HepG2 (cell line): ENCODE results near the gene NCKAP1. TPM values are rescaled to one million over a fixed set of nuclear protein-coding genes. Genes with fewer than 3 reads are reported as not detected.

Experiments used
- ATAC-seq: fragments of 200-7000 bp; cut with Tn5 transposase; 3 replicates; pipeline ENCODE4 v1.9.1; 2020; ENCODE audit warnings: mild to moderate bottlenecking, moderate library complexity
- BruUV-seq: library from RNA; stranded (reverse); fragments of 400-500 nt; replicated peaks from 2 replicates; lab custom pipeline; 2021; lab: Mats Ljungman, UMichigan
- CTCF ChIA-PET: fragments of 300-600 bp; formaldehyde crosslinking; extraction: SDS; loops from one replicate; lab custom pipeline; 2021; ENCODE audit warnings: low total read pairs, inconsistent platforms, low intra/inter-chr PET ratio; lab: Yijun Ruan, JAX
- POLR2A ChIA-PET: fragments of 350-600 bp; sonication (Branson Sonifier 250); formaldehyde crosslinking; loops from one replicate; lab custom pipeline; 2020; ENCODE audit warnings: antibody characterized with exemption, inconsistent platforms; lab: Yijun Ruan, JAX
- DNase-seq: peaks from one replicate; pipeline ENCODE4 v3.0.0-alpha.2; 2015; ENCODE audit warnings: low spot score
- FAIRE-seq: peaks from 3 replicates; lab custom pipeline; 2011; peaks lifted over from hg19 to GRCh38; lab: Jason Lieb, UNC
- H2AFZ ChIP-seq: one replicate; pipeline ENCODE4 v1.6.1; 2011; ENCODE audit warnings: low read length, inconsistent platforms
- H3K27ac ChIP-seq: fragments of 300-600 bp; 3 replicates; pipeline ENCODE4 v1.8.0; 2011; ENCODE audit warnings: mixed run types, mild to moderate bottlenecking, mixed read lengths, low read length, inconsistent platforms; ENCODE audit not compliant: insufficient read depth; ENCODE audit errors: extremely low read length
- H3K27me3 ChIP-seq, 2 experiments: fragments of 200-600 bp in 1 of 2; 2 replicates in 1 of 2; 3 replicates in 1 of 2; pipeline versions ENCODE4 v1.6.0 to v1.8.0; 2011; ENCODE audit warnings: low read length in 2 of 2, mild to moderate bottlenecking in 2 of 2, moderate library complexity in 2 of 2, inconsistent platforms in 1 of 2; ENCODE audit not compliant: insufficient read depth in 2 of 2, control insufficient read depth in 1 of 2
- H3K36me3 ChIP-seq, 2 experiments: fragments of 200-600 bp in 1 of 2; replicated peaks in 1 of 2; 2 replicates in 1 of 2; 3 replicates in 1 of 2; pipeline versions ENCODE4 v1.5.1 to v1.8.0; 2011; ENCODE audit warnings: low read length in 2 of 2, inconsistent platforms in 1 of 2; ENCODE audit not compliant: insufficient read depth in 2 of 2, control insufficient read depth in 1 of 2
- H3K4me1 ChIP-seq: 2 replicates; pipeline ENCODE4 v1.5.1; 2012; ENCODE audit warnings: low read length, inconsistent platforms; ENCODE audit not compliant: insufficient read depth
- H3K4me2 ChIP-seq: 2 replicates; pipeline ENCODE4 v1.6.0; 2011; ENCODE audit warnings: low read depth, low read length, inconsistent platforms
- H3K4me3 ChIP-seq, 3 experiments: fragments of 200-600 bp in 1 of 3; sonication (generic), shearing (Covaris generic) in 1 of 3; replicated peaks in 1 of 3; 2 replicates each; pipeline ENCODE4 v1.5.1; 2011 to 2016; ENCODE audit warnings: low read length in 3 of 3, inconsistent platforms in 2 of 3, low read depth in 2 of 3, mild to moderate bottlenecking in 2 of 3, control low read depth in 1 of 3, mixed read lengths in 1 of 3; ENCODE audit not compliant: insufficient read depth in 1 of 3
- H3K79me2 ChIP-seq: one replicate; pipeline ENCODE4 v1.6.1; 2011; ENCODE audit warnings: low read length, inconsistent platforms; ENCODE audit not compliant: insufficient read depth
- H3K9ac ChIP-seq: 2 replicates; pipeline ENCODE4 v1.6.0; 2011; ENCODE audit warnings: mild to moderate bottlenecking, low read depth, low read length, inconsistent platforms; ENCODE audit not compliant: insufficient read depth
- H3K9me3 ChIP-seq: 2 replicates; pipeline ENCODE4 v1.5.1; 2012; ENCODE audit warnings: mild to moderate bottlenecking, low read length
- H4K20me1 ChIP-seq: 2 replicates; pipeline ENCODE4 v1.6.0; 2011; ENCODE audit warnings: inconsistent platforms, mild to moderate bottlenecking, low read length, moderate library complexity; ENCODE audit not compliant: insufficient read depth
- CHD2 ChIP-seq: IDR thresholded peaks from 2 replicates; pipeline ENCODE4 v1.6.1; 2011; ENCODE audit warnings: low read depth, low read length, improper control_type of control experiment
- FOSL2 ChIP-seq: sonication (generic); formaldehyde crosslinking; IDR thresholded peaks from 2 replicates; pipeline ENCODE4 v1.4.0; 2020; ENCODE audit warnings: missing genetic modification reagents
- GATAD2A ChIP-seq: IDR thresholded peaks from 2 replicates; pipeline ENCODE4 v1.6.1; 2016
- NFIC ChIP-seq: IDR thresholded peaks from 2 replicates; pipeline ENCODE4 v1.6.1; 2012; ENCODE audit warnings: mild to moderate bottlenecking, low read length, inconsistent platforms
- PAX8 ChIP-seq: sonication (generic); formaldehyde crosslinking; IDR thresholded peaks from 2 replicates; pipeline ENCODE4 v1.8.0; 2022; ENCODE audit warnings: mild to moderate bottlenecking, missing genetic modification reagents, borderline replicate concordance
- PHF21A ChIP-seq: sonication (generic); formaldehyde crosslinking; IDR thresholded peaks from 2 replicates; pipeline ENCODE4 v1.5.0; 2020; ENCODE audit warnings: mild to moderate bottlenecking, missing genetic modification reagents
- SALL1 ChIP-seq: sonication (generic); formaldehyde crosslinking; IDR thresholded peaks from 2 replicates; pipeline ENCODE4 v1.8.0; 2022; ENCODE audit warnings: mild to moderate bottlenecking, missing genetic modification reagents
- SOX13 ChIP-seq, 3 experiments: fragments of 450-650 bp in 1 of 3; sonication (generic) in 1 of 3; formaldehyde crosslinking in 1 of 3; IDR thresholded peaks in 2 of 3; conservative IDR thresholded peaks in 1 of 3; 2 replicates each; pipeline versions ENCODE4 v1.5.0 to v1.6.1; 2016 to 2020; ENCODE audit warnings: antibody characterized with exemption in 1 of 3, mild to moderate bottlenecking in 1 of 3, missing compliant biosample characterization in 1 of 3, missing genetic modification reagents in 1 of 3, moderate library complexity in 1 of 3
- SPEN ChIP-seq: sonication (generic); formaldehyde crosslinking; IDR thresholded peaks from 2 replicates; pipeline ENCODE4 v1.5.1; 2020; ENCODE audit warnings: low read depth, mild to moderate bottlenecking, missing genetic modification reagents
- TERF1 ChIP-seq: sonication (generic); formaldehyde crosslinking; IDR thresholded peaks from 2 replicates; pipeline ENCODE4 v1.8.0; 2022; ENCODE audit warnings: mild to moderate bottlenecking, missing genetic modification reagents, moderate library complexity
- ZBTB1 ChIP-seq: sonication (generic); formaldehyde crosslinking; IDR thresholded peaks from 2 replicates; pipeline ENCODE4 v1.4.0; 2020; ENCODE audit warnings: missing genetic modification reagents, borderline replicate concordance
- ZNF557 ChIP-seq: sonication (generic); formaldehyde crosslinking; IDR thresholded peaks from 2 replicates; pipeline ENCODE4 v1.4.0; 2020; ENCODE audit warnings: missing genetic modification reagents
- in situ Hi-C: cut with HindIII; loops from 2 replicates; pipeline ENCODE4 v1.10.0; 2017; ENCODE audit warnings: low pct_unique_long_range_greater_than_20kb; ENCODE audit not compliant: extremely low pct_ligation_motif_present
- intact Hi-C: fragments of 100-400 bp; cut with micrococcal nuclease; formaldehyde crosslinking; loops from one replicate; pipeline ENCODE4 v1.10.0; 2022; ENCODE audit not compliant: unreplicated experiment
- polyA plus RNA-seq, 8 experiments: library from polyadenylated mRNA; depleted of rRNA in 3 of 8; stranded (reverse) in 7 of 8; unstranded in 1 of 8; fragments of >200 nt; fragmentation: Illumina TruSeq in 4 of 8; extraction: Trizol in 4 of 8; gene quantifications; 2 replicates each; pipeline versions ENCODE4 v1.2.1 to v1.2.3, GENCODE V29; 2011 to 2016; ENCODE audit warnings: low read depth in 4 of 8, missing spikeins in 1 of 8, mixed read lengths in 1 of 8; ENCODE audit not compliant: insufficient read depth in 1 of 8
- total RNA-seq, 5 experiments: library from RNA; depleted of rRNA; stranded (reverse); fragments of >200 nt; fragmentation: Illumina TruSeq; extraction: Trizol; gene quantifications; 2 replicates each; pipeline ENCODE4 v1.2.3, GENCODE V29; 2016; ENCODE audit warnings: low read depth in 1 of 5
- TF ChIP-seq, protein P1 (sequence below): sonication (generic); formaldehyde crosslinking; conservative IDR thresholded peaks from 2 replicates; pipeline ENCODE4 v1.4.0; 2020; ENCODE audit warnings: mild to moderate bottlenecking, missing genetic modification reagents, moderate library complexity
- TF ChIP-seq, protein P2 (sequence below): sonication (generic); formaldehyde crosslinking; IDR thresholded peaks from 2 replicates; pipeline ENCODE4 v1.5.0; 2020; ENCODE audit warnings: missing genetic modification reagents, mild to moderate bottlenecking, borderline replicate concordance
- TF ChIP-seq, protein P3 (sequence below): sonication (generic); formaldehyde crosslinking; IDR thresholded peaks from 2 replicates; pipeline ENCODE4 v1.4.0; 2020; ENCODE audit warnings: missing genetic modification reagents

The NCKAP1 gene
- total and polyA plus RNA-seq, 2 of the 13 experiments (the other 11 are each of a cell fraction or from before 2014, with no cell fraction given), result 72.1 to 96.3 TPM

DNA sequence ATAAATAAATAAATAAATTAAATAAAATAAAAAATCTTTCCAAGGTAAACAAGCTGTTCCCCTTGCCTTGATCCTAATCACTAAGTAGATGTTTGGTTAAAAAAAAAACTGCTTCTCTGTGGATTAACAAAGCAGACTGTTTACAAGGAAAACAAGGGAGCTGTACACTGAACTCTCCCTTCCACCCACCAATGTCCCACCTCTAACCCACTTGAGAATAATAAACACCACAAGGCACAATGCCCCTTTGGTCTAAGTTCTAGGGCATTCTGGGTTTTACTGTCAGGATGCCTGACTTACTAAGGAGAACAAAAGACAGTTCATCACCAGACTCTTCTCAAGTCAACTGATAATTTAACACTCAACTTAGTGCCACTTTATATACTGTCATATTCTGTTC, 83.5 kb downstream of the NCKAP1 start:
- FAIRE-seq (no peak), ATAC-seq (peak; percentile 78), DNase-seq (peak; percentile 8)
- intact Hi-C loops (no loop called here), in situ Hi-C loops (no loop called here)
- Histone ChIP-seq H3K36me3 (peaks cover 12 to 62% of the 10 kb centered on the region in 2 experiments), H3K4me3 (no peak overlapping the region), H4K20me1 (no peaks in the 10 kb centered on the region), H2AFZ (no peak overlapping the region), H3K9ac (no peak overlapping the region), H3K9me3 (no peaks in the 10 kb centered on the region), H3K4me2 (no peak overlapping the region), H3K27me3 (no peaks in the 10 kb centered on the region), H3K27ac (no peak overlapping the region), H3K4me1 (peaks cover 14% of the 10 kb centered on the region; the same call in 1 of the 2 replicates), H3K79me2 (no peaks in the 10 kb centered on the region)
- POLR2A ChIA-PET, result interaction anchor here (0.6 kb wide), 1 partner anchor 8 kb away, joined by 4 read pairs; no protein-coding TSS in a partner anchor
- CTCF ChIA-PET, result no interaction called here
- BruUV-seq, result no TSS peak
- no peak for TF ChIP-seq SPEN (CRISPR knock-in tag)
- TF ChIP-seq, protein P1, sequence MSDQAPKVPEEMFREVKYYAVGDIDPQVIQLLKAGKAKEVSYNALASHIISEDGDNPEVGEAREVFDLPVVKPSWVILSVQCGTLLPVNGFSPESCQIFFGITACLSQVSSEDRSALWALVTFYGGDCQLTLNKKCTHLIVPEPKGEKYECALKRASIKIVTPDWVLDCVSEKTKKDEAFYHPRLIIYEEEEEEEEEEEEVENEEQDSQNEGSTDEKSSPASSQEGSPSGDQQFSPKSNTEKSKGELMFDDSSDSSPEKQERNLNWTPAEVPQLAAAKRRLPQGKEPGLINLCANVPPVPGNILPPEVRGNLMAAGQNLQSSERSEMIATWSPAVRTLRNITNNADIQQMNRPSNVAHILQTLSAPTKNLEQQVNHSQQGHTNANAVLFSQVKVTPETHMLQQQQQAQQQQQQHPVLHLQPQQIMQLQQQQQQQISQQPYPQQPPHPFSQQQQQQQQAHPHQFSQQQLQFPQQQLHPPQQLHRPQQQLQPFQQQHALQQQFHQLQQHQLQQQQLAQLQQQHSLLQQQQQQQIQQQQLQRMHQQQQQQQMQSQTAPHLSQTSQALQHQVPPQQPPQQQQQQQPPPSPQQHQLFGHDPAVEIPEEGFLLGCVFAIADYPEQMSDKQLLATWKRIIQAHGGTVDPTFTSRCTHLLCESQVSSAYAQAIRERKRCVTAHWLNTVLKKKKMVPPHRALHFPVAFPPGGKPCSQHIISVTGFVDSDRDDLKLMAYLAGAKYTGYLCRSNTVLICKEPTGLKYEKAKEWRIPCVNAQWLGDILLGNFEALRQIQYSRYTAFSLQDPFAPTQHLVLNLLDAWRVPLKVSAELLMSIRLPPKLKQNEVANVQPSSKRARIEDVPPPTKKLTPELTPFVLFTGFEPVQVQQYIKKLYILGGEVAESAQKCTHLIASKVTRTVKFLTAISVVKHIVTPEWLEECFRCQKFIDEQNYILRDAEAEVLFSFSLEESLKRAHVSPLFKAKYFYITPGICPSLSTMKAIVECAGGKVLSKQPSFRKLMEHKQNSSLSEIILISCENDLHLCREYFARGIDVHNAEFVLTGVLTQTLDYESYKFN (CRISPR knock-in tag), result 0 out of 2 replicates have a peak, but pooled peaks have one; percentile 22
- TF ChIP-seq SALL1, result no peak
- TF ChIP-seq FOSL2 (CRISPR knock-in tag), result no peak
- no peak for TF ChIP-seq PHF21A (CRISPR knock-in tag)
- TF ChIP-seq ZBTB1, result no peak
- TF ChIP-seq GATAD2A (CRISPR knock-in tag), result peak; percentile 41; the same call in 1 of the 2 replicates
- peak; percentile 37; the same call in 1 of the 2 replicates for TF ChIP-seq NFIC
- no peak for TF ChIP-seq SOX13 (IDR thresholded peaks at IDR 0.05)
- peak in 1 of 2 experiments; percentile 47; a peak in 2 of 4 replicates for TF ChIP-seq SOX13 (CRISPR knock-in tag; conservative IDR thresholded peaks at IDR 0.05 in 1 of 2, IDR thresholded peaks at IDR 0.05 in 1 of 2)
- TF ChIP-seq, protein P2, sequence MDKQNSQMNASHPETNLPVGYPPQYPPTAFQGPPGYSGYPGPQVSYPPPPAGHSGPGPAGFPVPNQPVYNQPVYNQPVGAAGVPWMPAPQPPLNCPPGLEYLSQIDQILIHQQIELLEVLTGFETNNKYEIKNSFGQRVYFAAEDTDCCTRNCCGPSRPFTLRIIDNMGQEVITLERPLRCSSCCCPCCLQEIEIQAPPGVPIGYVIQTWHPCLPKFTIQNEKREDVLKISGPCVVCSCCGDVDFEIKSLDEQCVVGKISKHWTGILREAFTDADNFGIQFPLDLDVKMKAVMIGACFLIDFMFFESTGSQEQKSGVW (CRISPR knock-in tag), result no peak
- no peak for TF ChIP-seq ZNF557 (CRISPR knock-in tag)
- TF ChIP-seq TERF1, result no peak
- TF ChIP-seq CHD2, result no peak
- TF ChIP-seq, protein P3, sequence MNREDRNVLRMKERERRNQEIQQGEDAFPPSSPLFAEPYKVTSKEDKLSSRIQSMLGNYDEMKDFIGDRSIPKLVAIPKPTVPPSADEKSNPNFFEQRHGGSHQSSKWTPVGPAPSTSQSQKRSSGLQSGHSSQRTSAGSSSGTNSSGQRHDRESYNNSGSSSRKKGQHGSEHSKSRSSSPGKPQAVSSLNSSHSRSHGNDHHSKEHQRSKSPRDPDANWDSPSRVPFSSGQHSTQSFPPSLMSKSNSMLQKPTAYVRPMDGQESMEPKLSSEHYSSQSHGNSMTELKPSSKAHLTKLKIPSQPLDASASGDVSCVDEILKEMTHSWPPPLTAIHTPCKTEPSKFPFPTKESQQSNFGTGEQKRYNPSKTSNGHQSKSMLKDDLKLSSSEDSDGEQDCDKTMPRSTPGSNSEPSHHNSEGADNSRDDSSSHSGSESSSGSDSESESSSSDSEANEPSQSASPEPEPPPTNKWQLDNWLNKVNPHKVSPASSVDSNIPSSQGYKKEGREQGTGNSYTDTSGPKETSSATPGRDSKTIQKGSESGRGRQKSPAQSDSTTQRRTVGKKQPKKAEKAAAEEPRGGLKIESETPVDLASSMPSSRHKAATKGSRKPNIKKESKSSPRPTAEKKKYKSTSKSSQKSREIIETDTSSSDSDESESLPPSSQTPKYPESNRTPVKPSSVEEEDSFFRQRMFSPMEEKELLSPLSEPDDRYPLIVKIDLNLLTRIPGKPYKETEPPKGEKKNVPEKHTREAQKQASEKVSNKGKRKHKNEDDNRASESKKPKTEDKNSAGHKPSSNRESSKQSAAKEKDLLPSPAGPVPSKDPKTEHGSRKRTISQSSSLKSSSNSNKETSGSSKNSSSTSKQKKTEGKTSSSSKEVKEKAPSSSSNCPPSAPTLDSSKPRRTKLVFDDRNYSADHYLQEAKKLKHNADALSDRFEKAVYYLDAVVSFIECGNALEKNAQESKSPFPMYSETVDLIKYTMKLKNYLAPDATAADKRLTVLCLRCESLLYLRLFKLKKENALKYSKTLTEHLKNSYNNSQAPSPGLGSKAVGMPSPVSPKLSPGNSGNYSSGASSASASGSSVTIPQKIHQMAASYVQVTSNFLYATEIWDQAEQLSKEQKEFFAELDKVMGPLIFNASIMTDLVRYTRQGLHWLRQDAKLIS, result no peak
- TF ChIP-seq PAX8, result no peak
